ENCODE data around the gene FLNB. TPM values are rescaled to one million over a fixed set of nuclear protein-coding genes. Genes with fewer than 3 reads are reported as not detected.

FLNB gene
- polyA plus RNA-seq, 1 donor from 2014 or later: 10.3 TPM

DNA sequence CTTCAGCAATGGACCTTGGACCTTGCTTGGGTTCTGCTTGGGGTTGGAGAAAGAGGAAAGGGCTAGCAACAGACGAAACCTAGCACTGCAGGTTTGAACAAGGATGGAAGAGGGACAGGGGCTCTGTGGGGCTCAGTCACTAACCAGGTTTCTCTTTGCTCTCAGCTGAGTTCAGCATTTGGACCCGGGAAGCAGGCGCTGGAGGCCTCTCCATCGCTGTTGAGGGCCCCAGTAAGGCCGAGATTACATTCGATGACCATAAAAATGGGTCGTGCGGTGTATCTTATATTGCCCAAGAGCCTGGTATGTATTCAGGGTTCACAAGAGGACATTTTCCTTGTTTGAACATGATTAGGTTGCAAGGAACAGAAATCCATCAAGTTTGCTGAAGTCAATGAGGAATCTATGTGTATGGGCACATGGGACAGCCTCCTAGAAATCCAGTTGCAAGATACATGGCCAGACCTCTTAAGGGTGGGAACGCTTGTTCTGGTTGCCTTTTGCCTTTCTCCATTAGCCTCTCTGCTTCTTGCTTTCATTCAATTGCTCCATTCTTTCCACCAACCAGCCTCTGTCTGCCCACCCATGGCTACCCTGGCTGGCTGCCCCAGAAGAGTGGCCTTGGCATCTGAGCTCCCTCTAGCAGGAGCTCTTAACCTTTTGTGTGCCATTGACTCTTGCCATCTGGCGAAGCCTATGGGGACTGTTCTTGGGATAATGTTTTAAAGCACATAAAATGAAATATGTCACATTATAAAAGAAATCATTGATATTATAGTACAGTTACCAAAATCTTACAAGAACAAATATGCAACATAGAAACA is 146.6 kb downstream of the FLNB start:
- Histone ChIP-seq H3K36me3 (ENCODE audit: insufficient read depth, low read length) (no peaks in the 10 kb centered on the region), H3K79me2 (replicated peaks; ENCODE audit: insufficient read depth, low read length) (no peaks in the 10 kb centered on the region), H3F3A (ENCODE audit: insufficient read depth, low read length, poor library complexity, severe bottlenecking) (no peaks in the 10 kb centered on the region), H3K27ac (ENCODE audit: low read length) (no peak overlapping the region), H4K20me1 (ENCODE audit: insufficient read depth) (no peaks in the 10 kb centered on the region), H3K4me2 (ENCODE audit: low read length) (no peak overlapping the region), H3K27me3 (ENCODE audit: insufficient read depth, low read depth, low read length) (no peaks in the 10 kb centered on the region), H3K4me3 (ENCODE audit: low read length) (no peak overlapping the region), H3K9ac (ENCODE audit: low read length) (no peak overlapping the region), H2AFZ (ENCODE audit: low read depth, low read length) (no peak overlapping the region), H3K9me3 (ENCODE audit: low read length) (no peaks in the 10 kb centered on the region), H3K9me2 (ENCODE audit: insufficient read depth, low read length) (no peaks in the 10 kb centered on the region)
- TF ChIP-seq TAF1 (IDR thresholded peaks at IDR 0.05; ENCODE audit: low read depth): no peak
- TF ChIP-seq, protein P1, sequence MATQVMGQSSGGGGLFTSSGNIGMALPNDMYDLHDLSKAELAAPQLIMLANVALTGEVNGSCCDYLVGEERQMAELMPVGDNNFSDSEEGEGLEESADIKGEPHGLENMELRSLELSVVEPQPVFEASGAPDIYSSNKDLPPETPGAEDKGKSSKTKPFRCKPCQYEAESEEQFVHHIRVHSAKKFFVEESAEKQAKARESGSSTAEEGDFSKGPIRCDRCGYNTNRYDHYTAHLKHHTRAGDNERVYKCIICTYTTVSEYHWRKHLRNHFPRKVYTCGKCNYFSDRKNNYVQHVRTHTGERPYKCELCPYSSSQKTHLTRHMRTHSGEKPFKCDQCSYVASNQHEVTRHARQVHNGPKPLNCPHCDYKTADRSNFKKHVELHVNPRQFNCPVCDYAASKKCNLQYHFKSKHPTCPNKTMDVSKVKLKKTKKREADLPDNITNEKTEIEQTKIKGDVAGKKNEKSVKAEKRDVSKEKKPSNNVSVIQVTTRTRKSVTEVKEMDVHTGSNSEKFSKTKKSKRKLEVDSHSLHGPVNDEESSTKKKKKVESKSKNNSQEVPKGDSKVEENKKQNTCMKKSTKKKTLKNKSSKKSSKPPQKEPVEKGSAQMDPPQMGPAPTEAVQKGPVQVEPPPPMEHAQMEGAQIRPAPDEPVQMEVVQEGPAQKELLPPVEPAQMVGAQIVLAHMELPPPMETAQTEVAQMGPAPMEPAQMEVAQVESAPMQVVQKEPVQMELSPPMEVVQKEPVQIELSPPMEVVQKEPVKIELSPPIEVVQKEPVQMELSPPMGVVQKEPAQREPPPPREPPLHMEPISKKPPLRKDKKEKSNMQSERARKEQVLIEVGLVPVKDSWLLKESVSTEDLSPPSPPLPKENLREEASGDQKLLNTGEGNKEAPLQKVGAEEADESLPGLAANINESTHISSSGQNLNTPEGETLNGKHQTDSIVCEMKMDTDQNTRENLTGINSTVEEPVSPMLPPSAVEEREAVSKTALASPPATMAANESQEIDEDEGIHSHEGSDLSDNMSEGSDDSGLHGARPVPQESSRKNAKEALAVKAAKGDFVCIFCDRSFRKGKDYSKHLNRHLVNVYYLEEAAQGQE (IDR thresholded peaks at IDR 0.05; ENCODE audit: borderline replicate concordance): no peak
- TF ChIP-seq EP300 (conservative IDR thresholded peaks at IDR 0.05; ENCODE audit: poor library complexity, severe bottlenecking): no peak
- no peak for TF ChIP-seq SMC3 (conservative IDR thresholded peaks at IDR 0.05; ENCODE audit: poor library complexity)
- TF ChIP-seq POLR2AphosphoS5 (IDR thresholded peaks at IDR 0.05): no peak
- no peak for TF ChIP-seq MXI1 (conservative IDR thresholded peaks at IDR 0.05; ENCODE audit: poor library complexity, severe bottlenecking)
- TF ChIP-seq RAD21 (conservative IDR thresholded peaks at IDR 0.05): no peak
- TF ChIP-seq EZH2 (IDR thresholded peaks at IDR 0.05; ENCODE audit: borderline replicate concordance, insufficient read depth, low read length, poor library complexity, severe bottlenecking): no peak
- TF ChIP-seq, protein P2, sequence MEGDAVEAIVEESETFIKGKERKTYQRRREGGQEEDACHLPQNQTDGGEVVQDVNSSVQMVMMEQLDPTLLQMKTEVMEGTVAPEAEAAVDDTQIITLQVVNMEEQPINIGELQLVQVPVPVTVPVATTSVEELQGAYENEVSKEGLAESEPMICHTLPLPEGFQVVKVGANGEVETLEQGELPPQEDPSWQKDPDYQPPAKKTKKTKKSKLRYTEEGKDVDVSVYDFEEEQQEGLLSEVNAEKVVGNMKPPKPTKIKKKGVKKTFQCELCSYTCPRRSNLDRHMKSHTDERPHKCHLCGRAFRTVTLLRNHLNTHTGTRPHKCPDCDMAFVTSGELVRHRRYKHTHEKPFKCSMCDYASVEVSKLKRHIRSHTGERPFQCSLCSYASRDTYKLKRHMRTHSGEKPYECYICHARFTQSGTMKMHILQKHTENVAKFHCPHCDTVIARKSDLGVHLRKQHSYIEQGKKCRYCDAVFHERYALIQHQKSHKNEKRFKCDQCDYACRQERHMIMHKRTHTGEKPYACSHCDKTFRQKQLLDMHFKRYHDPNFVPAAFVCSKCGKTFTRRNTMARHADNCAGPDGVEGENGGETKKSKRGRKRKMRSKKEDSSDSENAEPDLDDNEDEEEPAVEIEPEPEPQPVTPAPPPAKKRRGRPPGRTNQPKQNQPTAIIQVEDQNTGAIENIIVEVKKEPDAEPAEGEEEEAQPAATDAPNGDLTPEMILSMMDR (IDR thresholded peaks at IDR 0.05; ENCODE audit: poor library complexity, severe bottlenecking): no peak

DNA sequence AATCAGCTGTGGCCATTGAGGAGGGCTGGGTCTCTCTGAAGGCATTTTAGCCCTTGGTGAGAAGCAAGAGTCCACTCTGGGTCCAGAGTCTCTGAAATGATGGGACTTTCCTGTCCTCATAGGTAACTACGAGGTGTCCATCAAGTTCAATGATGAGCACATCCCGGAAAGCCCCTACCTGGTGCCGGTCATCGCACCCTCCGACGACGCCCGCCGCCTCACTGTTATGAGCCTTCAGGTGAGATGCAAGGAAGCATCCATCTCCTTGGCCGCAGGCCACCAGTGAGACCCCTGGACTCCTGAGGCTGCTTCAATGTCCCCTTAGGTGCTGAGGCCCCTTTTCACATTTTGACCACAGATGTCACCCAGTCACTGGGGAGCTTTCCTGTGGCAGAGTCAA is 147.6 kb downstream of the FLNB start:
- Histone ChIP-seq H3F3A (ENCODE audit: insufficient read depth, low read length, poor library complexity, severe bottlenecking) (no peaks in the 10 kb centered on the region), H3K9me3 (ENCODE audit: low read length) (no peaks in the 10 kb centered on the region), H3K79me2 (replicated peaks; ENCODE audit: insufficient read depth, low read length) (no peaks in the 10 kb centered on the region), H3K4me2 (ENCODE audit: low read length) (no peak overlapping the region), H3K27ac (ENCODE audit: low read length) (no peak overlapping the region), H3K4me3 (ENCODE audit: low read length) (no peak overlapping the region), H3K9me2 (ENCODE audit: insufficient read depth, low read length) (no peaks in the 10 kb centered on the region), H3K27me3 (ENCODE audit: insufficient read depth, low read depth, low read length) (no peaks in the 10 kb centered on the region), H3K36me3 (ENCODE audit: insufficient read depth, low read length) (no peaks in the 10 kb centered on the region), H4K20me1 (ENCODE audit: insufficient read depth) (no peaks in the 10 kb centered on the region), H2AFZ (ENCODE audit: low read depth, low read length) (no peak overlapping the region), H3K9ac (ENCODE audit: low read length) (no peak overlapping the region)
- TF ChIP-seq, protein P1 (IDR thresholded peaks at IDR 0.05; ENCODE audit: borderline replicate concordance): no peak
- TF ChIP-seq TAF1 (IDR thresholded peaks at IDR 0.05; ENCODE audit: low read depth) (no peak), POLR2AphosphoS5 (IDR thresholded peaks at IDR 0.05) (no peak), EZH2 (IDR thresholded peaks at IDR 0.05; ENCODE audit: borderline replicate concordance, insufficient read depth, low read length, poor library complexity, severe bottlenecking) (no peak), SMC3 (conservative IDR thresholded peaks at IDR 0.05; ENCODE audit: poor library complexity) (no peak), RAD21 (conservative IDR thresholded peaks at IDR 0.05) (no peak), MXI1 (conservative IDR thresholded peaks at IDR 0.05; ENCODE audit: poor library complexity, severe bottlenecking) (no peak), EP300 (conservative IDR thresholded peaks at IDR 0.05; ENCODE audit: poor library complexity, severe bottlenecking) (no peak)
- TF ChIP-seq, protein P2 (IDR thresholded peaks at IDR 0.05; ENCODE audit: poor library complexity, severe bottlenecking): no peak
